HG03354 (cell line): Measurements from ENCODE around the gene ST6GALNAC3.
"Not testable (repeated sequence)": the region's sequence is repeated elsewhere in the genome, so short reads cannot be mapped to it uniquely, and the experiment has no call there.

Source experiments
- ATAC-seq: cut with Tn5 transposase; IDR thresholded peaks from one replicate; pipeline ENCODE4 v1.9.1; 2021; ENCODE audit warnings: mild to moderate bottlenecking; ENCODE audit not compliant: unreplicated experiment, poor library complexity, severe bottlenecking

The ST6GALNAC3 gene

GRCh38 chr1:76639181-76639580 lies 564.6 kb downstream of the ST6GALNAC3 start:
- no peak for ATAC-seq

GRCh38 chr1:76640092-76640491 lies 565.5 kb downstream of the ST6GALNAC3 start:
- ATAC-seq: no peak

- ATAC-seq: no peak
Measured at GRCh38 chr1:76640723-76641122, 566.2 kb downstream of the ST6GALNAC3 start.

GRCh38 chr1:76644139-76644538 lies 569.6 kb downstream of the ST6GALNAC3 start:
- ATAC-seq: no peak

- ATAC-seq: not testable (repeated sequence)
Measured at GRCh38 chr1:76652860-76653259, 578.3 kb downstream of the ST6GALNAC3 start.

GRCh38 chr1:76657623-76658022 lies 583.1 kb downstream of the ST6GALNAC3 start:
- ATAC-seq: no peak

GRCh38 chr1:76659171-76659940 lies 584.8 kb downstream of the ST6GALNAC3 start:
- ATAC-seq: no peak

- no peak for ATAC-seq
Measured at GRCh38 chr1:76661531-76661930, 587.0 kb downstream of the ST6GALNAC3 start.

GRCh38 chr1:76666499-76666898 lies 592.0 kb downstream of the ST6GALNAC3 start:
- no peak for ATAC-seq

- ATAC-seq: peak; percentile 93
Measured at GRCh38 chr1:76668046-76668445, 593.5 kb downstream of the ST6GALNAC3 start.

GRCh38 chr1:76669131-76669530 lies 594.6 kb downstream of the ST6GALNAC3 start:
- no peak for ATAC-seq

GRCh38 chr1:76669624-76670315 lies 595.2 kb downstream of the ST6GALNAC3 start:
- ATAC-seq: no peak

- no peak for ATAC-seq
Measured at GRCh38 chr1:76674689-76675210, 600.2 kb downstream of the ST6GALNAC3 start.

- ATAC-seq: peak; percentile 57
Measured at GRCh38 chr1:76677416-76678405, 603.2 kb downstream of the ST6GALNAC3 start.

- ATAC-seq: no peak
Measured at GRCh38 chr1:76679534-76680152, 605.1 kb downstream of the ST6GALNAC3 start.

- ATAC-seq: no peak
Measured at GRCh38 chr1:76680651-76681050, 606.1 kb downstream of the ST6GALNAC3 start.

- no peak for ATAC-seq
Measured at GRCh38 chr1:76682138-76682537, 607.6 kb downstream of the ST6GALNAC3 start.
